Germinal center (tissue), 1 donor: ENCODE measurements around the gene MKRN3.

Experiments
- DNase-seq: peaks from one replicate; pipeline ENCODE4 v3.0.0; 2012; ENCODE audit warnings: mixed read lengths, low spot score

Gene MKRN3

DNA sequence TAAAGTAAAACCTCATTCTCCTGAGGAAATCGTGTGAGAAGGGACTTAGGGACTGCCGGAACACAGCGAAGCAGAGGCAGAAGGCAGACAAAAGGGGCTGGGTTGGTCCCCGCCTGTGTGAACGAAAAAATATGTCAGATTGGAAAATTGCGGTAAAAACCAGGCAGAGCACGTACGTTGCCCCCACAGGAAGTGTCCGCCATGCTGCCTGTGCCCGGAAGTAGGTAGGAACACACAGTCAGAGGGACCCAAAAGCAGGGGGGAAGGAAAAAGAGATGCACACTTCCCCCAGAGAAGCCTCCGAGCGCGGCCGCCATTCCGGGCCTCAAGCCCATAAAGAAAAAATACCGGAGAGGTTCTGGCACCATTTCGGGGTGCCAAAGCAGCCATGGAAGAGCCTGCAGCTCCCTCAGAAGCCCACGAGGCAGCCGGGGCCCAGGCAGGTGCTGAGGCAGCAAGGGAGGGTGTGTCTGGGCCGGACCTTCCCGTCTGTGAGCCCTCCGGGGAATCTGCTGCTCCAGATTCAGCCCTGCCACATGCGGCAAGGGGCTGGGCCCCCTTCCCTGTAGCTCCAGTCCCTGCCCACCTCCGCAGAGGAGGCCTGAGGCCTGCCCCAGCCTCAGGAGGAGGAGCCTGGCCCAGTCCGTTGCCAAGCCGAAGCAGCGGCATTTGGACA, at the start of gene MKRN3:
Gene MKRN3 (plus strand): TSS at position 280 of the 676 bp plus-strand sequence. CDS start 109 bp downstream, at position 389.
- no peak for DNase-seq

DNA sequence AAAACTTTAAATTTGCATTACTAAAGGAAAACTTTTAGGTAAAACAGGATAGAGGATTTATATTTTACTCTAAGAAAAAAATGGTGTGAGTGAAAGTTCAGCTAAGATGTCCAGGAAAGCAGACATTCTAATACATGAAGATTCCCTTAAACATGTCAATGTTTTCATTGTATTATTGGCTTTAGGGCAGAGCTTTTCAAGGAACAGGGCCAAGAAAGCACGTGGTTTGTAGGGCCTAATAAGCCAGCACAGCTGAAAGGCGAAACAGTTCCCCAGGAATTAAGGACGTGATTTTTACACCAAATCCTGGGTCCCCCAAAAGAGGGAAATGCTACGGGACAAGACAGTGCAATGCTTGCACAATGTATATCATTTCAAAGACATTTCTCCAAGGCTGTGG, 48.6 kb upstream of the MKRN3 start:
- no peak for DNase-seq

DNA sequence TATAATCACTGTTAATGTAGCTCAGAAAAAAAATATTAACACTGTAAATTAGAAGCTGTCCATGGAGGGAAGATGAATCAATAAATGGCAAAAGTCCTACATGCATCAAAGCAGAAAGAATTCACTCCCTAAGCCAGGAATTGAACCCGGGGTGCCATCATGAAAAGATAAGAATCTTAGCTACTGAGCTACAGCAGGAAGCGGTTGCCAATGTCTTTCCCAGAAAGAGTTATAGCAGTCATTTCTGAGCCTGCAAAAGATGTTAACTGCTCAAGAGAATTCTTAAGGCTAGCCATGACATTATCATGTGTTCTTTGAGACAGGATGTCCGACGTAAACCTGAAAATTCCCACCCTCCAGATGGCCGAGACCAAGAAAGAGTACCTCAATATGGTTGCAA, 47.4 kb upstream of the MKRN3 start:
- no peak for DNase-seq

GRCh38 chr15:23524816-23525215, 40.7 kb upstream of the MKRN3 start:
- no peak for DNase-seq

GRCh38 chr15:23529891-23530290, 35.6 kb upstream of the MKRN3 start:
- no peak for DNase-seq

- DNase-seq, result no peak
Measured at GRCh38 chr15:23532024-23532423, 33.5 kb upstream of the MKRN3 start.

DNA sequence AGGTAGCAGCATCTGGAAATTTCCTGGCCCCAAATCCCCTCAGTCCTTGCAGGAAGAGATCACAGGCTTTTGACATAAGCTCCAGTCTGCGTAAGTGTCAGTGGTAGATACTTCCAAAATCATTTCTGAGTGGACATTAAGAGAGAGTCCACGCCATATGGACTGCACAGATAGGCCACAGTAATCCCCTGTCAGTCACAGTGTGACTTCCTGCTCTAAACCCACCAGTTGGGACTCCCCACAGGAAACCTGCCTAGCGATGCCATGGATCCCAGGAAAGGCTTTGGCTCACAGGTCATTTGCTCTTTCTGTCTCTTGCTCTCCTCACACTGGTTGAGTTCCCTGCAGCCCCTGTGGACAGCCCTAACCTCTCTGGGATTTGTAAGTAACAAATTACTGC, 28.8 kb upstream of the MKRN3 start:
- DNase-seq, result no peak

GRCh38 chr15:23538648-23539047, 26.8 kb upstream of the MKRN3 start:
- DNase-seq, result no peak

- DNase-seq, result no peak
Measured at GRCh38 chr15:23539892-23540291, 25.6 kb upstream of the MKRN3 start.

- DNase-seq, result no peak
Measured at GRCh38 chr15:23546158-23546557, 19.3 kb upstream of the MKRN3 start.

DNA sequence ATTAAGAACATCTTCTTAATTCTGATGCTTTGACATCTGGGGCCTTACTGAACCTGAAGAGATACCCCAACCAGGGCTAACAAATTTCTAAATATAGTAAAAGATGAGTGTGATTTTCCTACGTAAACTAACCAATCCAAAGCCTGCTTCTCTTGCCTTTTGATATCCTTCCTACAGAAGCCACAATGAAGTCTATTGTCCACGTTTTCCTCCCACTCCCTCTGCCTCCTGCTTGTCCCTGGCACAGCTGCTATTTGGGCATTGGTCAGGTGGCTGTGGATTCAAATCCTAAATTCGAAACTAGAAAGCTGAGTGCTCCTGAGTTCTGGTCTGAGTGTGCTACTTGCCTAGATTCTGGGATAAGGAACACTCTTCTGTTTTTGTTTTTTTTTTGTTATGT, 17.4 kb upstream of the MKRN3 start:
- no peak for DNase-seq

DNA sequence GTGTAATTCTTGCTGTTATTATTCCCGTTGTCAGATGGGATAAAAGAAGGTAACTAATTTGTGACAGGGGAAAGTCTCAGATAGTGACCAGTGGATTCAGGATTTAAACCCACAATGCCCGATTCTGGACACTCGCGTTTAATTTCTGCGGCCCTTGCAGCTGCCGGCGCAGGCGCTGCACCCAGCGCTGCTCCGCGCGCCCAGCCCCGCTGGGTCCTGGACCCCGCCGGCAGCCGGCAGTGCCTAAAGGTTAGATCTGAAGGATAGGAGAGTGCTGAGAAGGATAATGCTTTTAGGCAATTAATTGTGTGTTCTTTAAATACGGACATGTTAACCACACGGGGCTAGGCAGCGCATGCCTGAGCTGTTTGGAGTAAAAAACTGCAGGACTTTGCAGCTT, 3.6 kb upstream of the MKRN3 start:
- no peak for DNase-seq

- no peak for DNase-seq
Measured at GRCh38 chr15:23564821-23565394, 566 bp upstream of the MKRN3 start.

- no peak for DNase-seq
Measured at GRCh38 chr15:23566071-23566554, 639 bp downstream of the MKRN3 start.

GRCh38 chr15:23566651-23567050, 1.2 kb downstream of the MKRN3 start:
- DNase-seq, result no peak

DNA sequence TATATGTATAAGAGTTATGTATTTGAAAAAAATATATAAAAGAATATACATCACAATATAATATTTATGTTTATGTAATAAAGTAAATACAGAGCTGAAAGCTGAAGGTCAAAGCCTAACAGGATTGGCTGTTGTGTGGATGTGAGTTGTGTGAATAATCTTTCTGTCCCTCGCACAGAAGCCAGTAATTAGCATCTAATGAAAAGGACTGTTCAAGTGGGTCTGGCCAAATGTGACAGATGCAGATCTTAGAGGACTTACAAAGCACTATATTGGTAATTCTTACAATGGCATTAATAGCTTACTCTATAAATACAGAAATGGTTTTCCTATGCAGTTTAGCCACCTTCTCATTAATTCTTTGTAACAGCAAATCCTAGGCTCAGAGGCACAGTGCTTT, 2.4 kb downstream of the MKRN3 start:
- DNase-seq, result no peak

GRCh38 chr15:23569151-23569925, 3.9 kb downstream of the MKRN3 start:
- DNase-seq, result no peak

DNA sequence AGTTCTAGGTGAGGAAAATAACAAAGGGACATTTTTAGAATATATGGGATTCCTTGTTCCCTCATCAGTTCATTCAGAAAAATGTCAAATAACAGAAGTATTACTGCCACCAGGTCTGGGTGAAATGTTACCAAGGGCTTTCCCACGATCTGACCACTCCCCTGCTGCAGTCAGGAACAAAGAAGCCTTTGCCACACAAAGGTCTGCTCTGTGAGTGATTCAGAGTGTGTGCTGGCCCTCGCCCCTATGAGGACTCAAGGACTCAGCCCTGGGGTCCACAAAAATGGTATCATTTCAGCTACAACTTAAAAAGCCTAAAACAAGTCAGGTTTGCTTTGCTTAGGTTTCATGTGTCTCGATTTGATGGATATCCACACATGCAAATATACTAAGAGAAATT, 5.0 kb downstream of the MKRN3 start:
- DNase-seq, result no peak

GRCh38 chr15:23572844-23573243, 7.4 kb downstream of the MKRN3 start:
- DNase-seq, result no peak

DNA sequence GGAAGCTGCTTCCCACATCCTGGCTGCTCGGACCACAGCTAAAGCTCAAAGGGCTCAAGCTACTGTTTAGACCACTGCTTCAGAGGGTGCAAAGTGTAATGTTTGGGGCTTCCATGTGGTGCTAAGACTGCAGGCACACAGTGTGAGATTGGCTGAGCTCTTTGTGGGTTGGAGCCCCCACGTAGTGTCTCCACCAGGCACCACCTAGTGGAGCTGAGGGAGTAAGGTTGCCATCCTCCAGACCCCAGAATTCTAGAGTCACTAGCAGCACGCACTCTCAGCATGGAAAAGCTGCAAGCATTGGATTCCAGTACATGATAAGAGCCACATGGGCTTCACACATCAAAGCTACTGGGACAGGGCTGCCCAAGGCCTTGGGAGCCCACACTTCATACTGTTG, 9.3 kb downstream of the MKRN3 start:
- no peak for DNase-seq

DNA sequence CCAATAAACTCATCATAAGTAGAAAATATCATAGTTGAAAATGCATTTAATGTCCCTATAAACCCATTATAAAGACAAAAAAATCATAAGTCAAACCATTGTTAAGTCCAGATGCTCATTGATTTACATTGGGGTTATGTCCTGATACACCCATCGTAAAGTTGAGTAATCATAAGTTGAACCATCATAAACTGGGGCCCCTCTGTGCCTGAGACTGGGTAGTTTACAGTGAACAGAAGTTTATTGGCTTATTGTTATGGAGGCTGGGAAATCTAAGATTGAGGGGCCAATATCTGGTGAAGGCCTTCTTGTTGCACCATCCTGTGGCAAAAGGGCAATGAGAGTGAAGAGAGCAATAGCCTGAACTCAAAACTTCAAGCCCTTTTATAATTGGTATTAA, 10.6 kb downstream of the MKRN3 start:
- no peak for DNase-seq

- DNase-seq, result no peak
Measured at GRCh38 chr15:23578521-23579150, 13.2 kb downstream of the MKRN3 start.

DNA sequence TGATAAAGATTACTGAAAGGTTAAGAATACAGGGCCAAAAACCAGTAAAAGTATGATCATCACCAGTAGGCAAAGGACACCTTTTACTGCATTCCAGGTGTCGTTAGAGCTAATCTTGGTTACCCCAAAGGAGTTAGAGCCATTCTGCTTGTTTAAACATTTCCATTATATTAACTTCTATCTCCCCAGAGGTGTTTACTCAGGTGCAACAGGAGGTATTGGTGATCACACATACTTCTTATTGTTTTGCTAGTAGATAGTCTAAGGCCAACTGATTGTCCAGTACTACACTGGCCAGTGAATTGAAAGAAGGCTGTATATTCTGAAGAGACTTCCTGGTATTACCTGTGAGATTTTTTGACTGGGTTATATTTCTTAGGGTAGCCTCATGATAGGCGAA, 22.8 kb downstream of the MKRN3 start:
- no peak for DNase-seq
